HG03039 (cell line): Measurements from ENCODE around the gene ZBTB7C.

ENCODE experiments used
- ATAC-seq: cut with Tn5 transposase; IDR thresholded peaks from one replicate; pipeline ENCODE4 v1.9.1; 2021; ENCODE audit warnings: mild to moderate bottlenecking, moderate library complexity; ENCODE audit not compliant: unreplicated experiment

ZBTB7C gene

DNA sequence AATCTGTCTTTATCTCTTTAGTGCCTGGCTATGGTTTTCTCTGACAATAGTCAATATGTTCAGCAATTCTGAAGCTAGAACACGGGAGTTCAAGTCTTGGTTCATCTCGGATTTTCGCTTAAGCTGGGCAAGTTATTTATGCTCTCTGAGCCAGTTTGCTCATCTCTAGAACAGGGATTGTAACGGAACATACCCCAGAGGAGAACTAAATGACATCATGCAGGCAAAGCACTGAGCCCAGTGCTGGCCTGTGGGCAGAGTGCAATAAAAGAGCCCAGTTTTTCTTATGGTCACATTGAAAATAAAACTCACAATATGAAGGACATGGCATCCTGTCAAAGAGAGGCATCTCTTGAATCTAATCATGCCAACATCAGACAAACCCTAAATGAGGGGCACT is 143.9 kb downstream of the ZBTB7C start:
- ATAC-seq: no peak

GRCh38 chr18:48263914-48264902 is 145.0 kb downstream of the ZBTB7C start:
- ATAC-seq: no peak

GRCh38 chr18:48263192-48263853 is 145.9 kb downstream of the ZBTB7C start:
- ATAC-seq: no peak

GRCh38 chr18:48260237-48260636 is 148.9 kb downstream of the ZBTB7C start:
- ATAC-seq: no peak

DNA sequence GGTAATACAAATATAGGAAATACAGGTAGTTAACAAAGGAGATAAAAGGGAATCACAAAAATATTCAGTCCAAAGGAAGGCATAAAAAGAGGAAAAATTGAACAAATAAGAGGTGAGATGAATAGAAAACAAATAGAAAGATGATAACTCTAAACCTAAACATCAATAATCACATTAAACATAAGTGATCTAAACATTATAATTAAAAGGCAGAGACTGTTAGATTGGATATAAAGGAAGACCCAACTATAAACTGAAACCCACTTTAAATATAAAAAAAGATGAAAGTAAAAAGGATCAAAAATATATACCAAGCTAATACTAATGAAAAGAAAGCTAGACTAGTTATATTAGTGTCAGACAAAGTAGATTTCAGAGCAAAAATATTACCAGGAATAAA is 152.3 kb downstream of the ZBTB7C start:
- ATAC-seq: no peak

DNA sequence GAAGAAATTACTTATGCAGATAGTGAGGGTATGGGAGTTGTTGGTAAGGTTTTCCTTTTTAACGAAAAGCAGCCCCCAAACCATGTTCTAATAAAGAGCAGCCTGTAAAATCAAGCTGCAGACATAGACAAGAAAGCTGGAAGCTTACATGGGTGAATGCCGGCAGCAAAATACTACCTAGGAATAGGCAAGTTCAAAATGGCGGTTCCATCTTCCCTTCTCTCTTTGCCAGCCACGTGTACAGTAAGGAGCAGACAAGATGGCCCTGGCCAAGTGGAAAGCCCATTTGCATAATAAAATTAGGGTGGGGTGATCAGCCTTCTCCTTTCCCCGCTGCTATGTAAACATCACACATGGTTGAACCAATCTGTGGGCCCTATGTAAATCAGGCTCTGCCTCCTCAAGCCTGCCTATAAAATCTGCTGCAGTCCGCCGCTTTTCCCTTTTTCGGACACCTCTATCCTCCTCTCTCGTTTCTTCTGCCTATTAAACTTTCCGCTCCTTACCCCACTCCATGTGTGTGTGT is 155.0 kb downstream of the ZBTB7C start:
- ATAC-seq: no peak

DNA sequence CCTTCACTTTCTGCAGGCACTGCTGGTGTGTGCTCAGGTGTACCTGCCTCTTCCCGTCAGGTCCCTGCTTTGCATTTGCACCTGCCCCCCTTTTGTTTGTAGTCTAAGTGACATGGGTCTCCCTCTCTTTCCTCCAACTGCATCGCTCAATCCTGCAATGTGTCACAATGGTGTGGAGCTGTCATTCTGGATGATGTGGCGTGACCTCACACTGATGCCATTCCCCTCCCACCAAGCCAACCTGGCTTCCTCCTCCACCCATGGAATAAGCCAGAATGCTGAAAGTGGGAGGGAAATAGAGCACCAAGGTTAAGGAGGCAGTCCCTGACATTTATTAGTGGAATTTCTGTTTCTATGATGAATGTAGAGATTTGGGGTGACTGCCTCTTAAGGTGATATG is 156.7 kb downstream of the ZBTB7C start:
- ATAC-seq: no peak

- no peak for ATAC-seq
Measured at GRCh38 chr18:48250918-48251317, 158.3 kb downstream of the ZBTB7C start.

GRCh38 chr18:48250362-48250907 is 158.7 kb downstream of the ZBTB7C start:
- ATAC-seq: no peak

DNA sequence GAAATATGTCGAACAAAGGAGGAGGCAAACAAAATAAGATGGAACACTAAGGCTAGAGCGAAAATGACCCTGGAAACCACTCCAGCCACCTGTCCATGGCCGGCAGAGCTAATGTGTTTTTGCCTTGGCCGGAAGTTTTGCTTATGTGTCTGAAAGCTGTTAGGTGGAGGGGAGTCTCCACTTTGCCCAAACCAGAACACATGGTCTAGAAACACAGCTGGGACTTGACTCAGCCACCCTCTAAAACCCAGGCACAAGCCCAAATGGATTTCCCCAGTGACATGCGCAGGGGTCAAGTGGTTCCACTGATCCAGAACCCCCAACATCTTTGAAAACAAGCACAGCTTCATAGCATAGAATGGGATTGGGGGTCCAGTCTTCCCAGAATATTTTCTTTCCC is 159.3 kb downstream of the ZBTB7C start:
- ATAC-seq: no peak

DNA sequence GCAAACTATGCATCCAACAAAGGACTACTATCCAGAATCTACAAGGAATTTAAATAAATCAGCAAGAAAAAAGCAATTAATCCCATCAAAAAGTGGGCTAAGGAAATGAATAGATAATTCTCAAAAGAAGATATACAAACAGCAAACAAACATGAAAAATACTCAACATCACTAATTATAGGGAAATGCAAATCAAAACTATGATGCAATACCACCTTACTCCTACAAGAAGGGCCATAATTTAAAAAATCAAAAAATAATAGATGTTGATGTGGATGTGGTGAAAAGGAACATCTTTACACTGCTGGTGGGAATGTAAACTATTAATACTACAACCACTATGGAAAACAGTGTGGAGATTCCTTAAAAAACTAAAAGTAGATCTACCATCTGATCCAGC is 164.7 kb downstream of the ZBTB7C start:
- no peak for ATAC-seq

DNA sequence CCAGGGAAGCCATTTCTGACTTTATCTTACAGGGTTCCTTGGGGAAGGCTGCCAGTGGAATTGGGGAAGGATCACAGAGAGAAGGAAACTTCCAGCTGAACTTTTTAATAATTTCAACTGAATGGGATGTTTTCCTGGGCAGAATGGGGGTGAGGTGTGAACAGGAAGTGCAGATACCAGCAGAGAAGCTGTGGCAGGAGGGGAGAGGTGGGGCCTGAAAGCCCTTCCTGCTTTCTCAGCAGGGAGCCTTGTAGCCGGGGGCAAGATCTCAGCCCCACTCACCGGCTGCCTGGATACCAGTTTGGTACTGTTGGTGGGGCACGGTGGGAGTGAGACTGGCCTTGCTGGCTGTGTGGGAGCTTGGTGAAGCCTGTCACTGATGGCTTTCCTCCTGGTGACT is 170.5 kb downstream of the ZBTB7C start:
- no peak for ATAC-seq

DNA sequence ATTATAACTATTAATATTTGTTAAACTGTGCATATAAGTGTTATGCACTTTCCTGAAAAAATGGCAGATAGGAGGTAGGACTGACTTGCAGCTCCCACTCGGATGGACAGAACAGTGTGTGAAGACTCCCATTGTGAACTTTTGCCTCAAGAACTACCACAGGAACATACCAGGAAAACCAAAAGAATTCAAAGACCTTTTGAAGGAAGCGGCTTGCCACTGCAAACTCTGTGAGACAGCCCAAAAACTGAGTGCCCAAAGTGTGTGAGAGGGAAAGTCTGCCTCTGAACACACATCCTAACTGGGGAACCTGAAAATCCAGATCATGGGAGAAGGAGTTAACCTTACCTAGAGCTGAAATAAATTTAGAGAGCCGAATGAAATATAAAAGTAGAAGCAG is 171.0 kb downstream of the ZBTB7C start:
- ATAC-seq: no peak

DNA sequence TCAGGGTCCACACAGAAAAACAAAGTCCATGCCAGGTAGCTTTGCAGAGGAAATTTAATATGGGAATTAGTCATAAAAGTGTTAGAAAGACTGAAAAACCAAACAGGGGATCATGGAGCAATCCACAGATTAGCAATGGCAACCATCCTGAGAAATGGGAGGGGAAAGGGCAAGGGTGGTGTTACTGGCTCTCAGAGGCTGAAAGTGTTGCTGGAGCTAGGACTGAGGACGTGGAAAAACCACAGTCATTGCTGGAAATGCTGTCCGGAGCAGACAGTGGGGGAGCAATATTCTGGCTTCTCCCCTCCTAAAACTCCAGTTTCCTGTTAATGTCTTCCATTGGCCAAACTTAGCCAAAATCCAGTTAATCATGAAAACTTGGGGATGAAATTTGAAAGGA is 172.4 kb downstream of the ZBTB7C start:
- ATAC-seq: no peak

DNA sequence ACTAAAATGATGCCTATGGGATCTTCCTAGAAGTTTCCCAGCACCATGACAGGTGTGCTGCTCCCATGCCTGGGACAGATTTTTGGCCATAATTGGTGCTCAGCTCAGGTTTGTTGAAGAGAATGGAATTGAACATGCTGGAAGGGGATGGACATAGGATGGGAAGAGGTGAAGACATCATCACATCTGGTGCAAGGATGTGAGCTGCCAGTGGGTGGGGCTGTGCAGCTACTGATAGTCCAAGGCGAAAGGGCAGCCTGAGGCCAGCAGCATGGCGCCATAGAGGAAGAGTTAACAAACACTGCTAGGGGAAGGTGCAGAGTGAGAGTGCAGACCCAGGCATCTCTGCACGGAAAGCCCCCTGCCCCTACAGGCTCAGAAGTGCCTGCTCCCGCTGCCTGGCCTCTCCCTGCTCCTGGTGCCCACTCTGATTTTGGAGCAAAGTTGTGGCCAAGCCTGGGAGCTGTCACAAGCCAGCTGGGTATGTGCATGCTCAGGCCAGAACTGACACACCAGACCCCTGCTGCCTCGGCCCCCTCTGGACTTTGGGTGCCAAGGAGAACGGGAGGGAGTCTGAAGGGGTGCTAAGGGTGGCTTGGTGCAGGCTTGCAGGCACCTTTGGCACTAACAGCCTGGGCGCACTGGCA is 178.6 kb downstream of the ZBTB7C start:
- no peak for ATAC-seq

- no peak for ATAC-seq
Measured at GRCh38 chr18:48229552-48229981, 179.6 kb downstream of the ZBTB7C start.

- ATAC-seq: no peak
Measured at GRCh38 chr18:48228841-48229240, 180.3 kb downstream of the ZBTB7C start.

GRCh38 chr18:48228301-48228715 is 180.9 kb downstream of the ZBTB7C start:
- no peak for ATAC-seq

- ATAC-seq: no peak
Measured at GRCh38 chr18:48227206-48227605, 182.0 kb downstream of the ZBTB7C start.

GRCh38 chr18:48226401-48226800 is 182.8 kb downstream of the ZBTB7C start:
- no peak for ATAC-seq

DNA sequence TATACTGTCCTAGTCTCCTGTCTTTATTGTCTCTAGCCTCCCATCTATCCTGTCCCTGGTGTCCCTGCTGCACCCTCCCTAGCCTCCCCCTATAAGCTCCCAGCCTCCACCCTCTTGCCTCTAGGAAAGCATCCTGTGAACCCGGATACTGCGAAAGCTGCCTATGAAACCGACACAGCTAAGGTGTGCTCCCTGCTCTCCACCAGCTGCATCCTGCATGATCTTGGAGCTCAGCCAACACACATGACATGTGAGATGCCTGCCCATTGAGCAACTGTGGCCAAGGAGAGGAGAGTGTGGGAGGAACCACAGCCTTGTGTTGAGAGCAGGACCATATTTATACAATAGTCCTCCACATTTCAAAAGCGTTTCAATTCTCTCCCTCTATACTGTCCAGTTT is 187.1 kb downstream of the ZBTB7C start:
- ATAC-seq: no peak
